ENCODE data around the gene COL4A2. TPM values are rescaled to one million over a fixed set of nuclear protein-coding genes. Genes with fewer than 3 reads are reported as not detected.

The COL4A2 gene
- polyA plus RNA-seq, 2 of the 4 experiments (the other 2 are of a cell fraction), result 46.9 to 119 TPM

DNA sequence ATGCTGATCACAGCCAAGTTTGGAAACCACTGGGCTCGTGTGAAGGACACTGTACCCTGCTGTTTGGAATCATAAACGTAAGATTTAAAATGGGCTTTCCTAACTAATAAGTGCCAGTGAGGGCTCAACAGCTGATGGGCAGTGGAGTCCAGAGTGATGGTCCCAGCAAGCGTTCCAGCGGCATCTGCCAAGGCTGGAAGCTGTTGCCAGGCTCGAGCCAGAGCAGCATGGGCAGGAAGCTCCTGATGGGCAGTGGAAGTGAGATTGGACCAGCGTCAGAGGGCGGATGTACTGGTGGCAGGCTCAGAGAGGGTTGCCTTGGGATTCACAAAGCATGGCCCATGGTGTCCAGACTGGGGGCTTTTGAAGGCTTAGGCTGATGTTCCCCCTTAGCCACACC is 30.2 kb downstream of the COL4A2 start (continued):
- TF ChIP-seq POLR2AphosphoS2 (conservative IDR thresholded peaks at IDR 0.05; ENCODE audit: low read length) (no peak), ZNF302 (CRISPR knock-in tag; IDR thresholded peaks at IDR 0.05) (no peak)
- TF ChIP-seq, protein P1, sequence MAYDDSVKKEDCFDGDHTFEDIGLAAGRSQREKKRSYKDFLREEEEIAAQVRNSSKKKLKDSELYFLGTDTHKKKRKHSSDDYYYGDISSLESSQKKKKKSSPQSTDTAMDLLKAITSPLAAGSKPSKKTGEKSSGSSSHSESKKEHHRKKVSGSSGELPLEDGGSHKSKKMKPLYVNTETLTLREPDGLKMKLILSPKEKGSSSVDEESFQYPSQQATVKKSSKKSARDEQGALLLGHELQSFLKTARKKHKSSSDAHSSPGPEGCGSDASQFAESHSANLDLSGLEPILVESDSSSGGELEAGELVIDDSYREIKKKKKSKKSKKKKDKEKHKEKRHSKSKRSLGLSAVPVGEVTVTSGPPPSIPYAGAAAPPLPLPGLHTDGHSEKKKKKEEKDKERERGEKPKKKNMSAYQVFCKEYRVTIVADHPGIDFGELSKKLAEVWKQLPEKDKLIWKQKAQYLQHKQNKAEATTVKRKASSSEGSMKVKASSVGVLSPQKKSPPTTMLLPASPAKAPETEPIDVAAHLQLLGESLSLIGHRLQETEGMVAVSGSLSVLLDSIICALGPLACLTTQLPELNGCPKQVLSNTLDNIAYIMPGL (CRISPR knock-in tag; IDR thresholded peaks at IDR 0.05; ENCODE audit: borderline replicate concordance), result no peak

- ChIA-PET POLR2A (no interaction called here), CTCF (interaction anchor here (1.3 kb wide), 1 partner anchor 16 kb away, joined by 5 read pairs; no protein-coding TSS in a partner anchor)
Observed at GRCh38 chr13:110338441-110339101, 31.5 kb downstream of the COL4A2 start.

DNA sequence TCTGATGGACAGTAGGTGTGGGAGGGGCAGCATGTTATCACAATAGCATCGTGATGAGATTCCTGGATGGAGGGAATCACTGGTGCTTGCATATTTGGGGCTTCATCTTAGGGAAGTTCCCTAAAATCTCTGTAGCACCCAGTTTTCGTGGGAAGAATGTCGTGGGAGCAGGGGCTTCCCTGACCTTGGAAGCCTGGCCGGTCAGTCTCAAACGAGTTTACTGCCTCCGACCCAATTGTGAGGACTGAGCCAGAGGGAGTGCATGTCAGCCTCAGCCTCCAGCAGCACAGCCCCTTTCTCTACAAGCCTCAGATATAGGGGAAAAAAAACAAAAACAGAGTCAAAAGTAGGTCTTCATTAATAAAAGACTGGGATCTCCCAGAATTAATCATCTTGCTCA is 32.2 kb downstream of the COL4A2 start:
- Histone ChIP-seq H3K4me2 (no peak overlapping the region), H3K4me3 (no peak overlapping the region), H3K4me1 (peaks cover 14% of the 10 kb centered on the region), H3K27ac (no peak overlapping the region), H3K9me3 (no peaks in the 10 kb centered on the region)
- TF ChIP-seq POLR2AphosphoS2 (conservative IDR thresholded peaks at IDR 0.05; ENCODE audit: low read length), result no peak
- CTCF ChIA-PET, result no interaction called here
- no peak for ATAC-seq
- no peak for FAIRE-seq
- POLR2A ChIA-PET, result no interaction called here
- no peak for DNase-seq (ENCODE audit: low read depth in 1 of 2, low spot score in 1 of 2)
- WGBS (ENCODE audit: missing lambda C conversion rate), result 87% methylated on average over 6 of the region's 6 CpGs

More at GRCh38 chr13:110338441-110339101, 31.5 kb downstream of the COL4A2 start:
- Histone ChIP-seq H3K4me3 (no peak overlapping the region), H3K4me2 (no peak overlapping the region), H3K9me3 (no peaks in the 10 kb centered on the region), H3K4me1 (peaks cover 14% of the 10 kb centered on the region), H3K27ac (0 out of 6 replicates have a peak overlapping the region, but pooled peaks of 1 of the 2 experiments have one; percentile 6)
- TF ChIP-seq RNF2 (IDR thresholded peaks at IDR 0.05; ENCODE audit: borderline replicate concordance, low read depth), result no peak
- no peak for TF ChIP-seq NR3C1 (IDR thresholded peaks at IDR 0.05)
- no peak for TF ChIP-seq TFCP2L1 (CRISPR knock-in tag; IDR thresholded peaks at IDR 0.05)
- no peak for TF ChIP-seq CTCF (IDR thresholded peaks at IDR 0.05)
- TF ChIP-seq CHD4 (IDR thresholded peaks at IDR 0.05; ENCODE audit: borderline replicate concordance), result no peak
- TF ChIP-seq, protein P2, sequence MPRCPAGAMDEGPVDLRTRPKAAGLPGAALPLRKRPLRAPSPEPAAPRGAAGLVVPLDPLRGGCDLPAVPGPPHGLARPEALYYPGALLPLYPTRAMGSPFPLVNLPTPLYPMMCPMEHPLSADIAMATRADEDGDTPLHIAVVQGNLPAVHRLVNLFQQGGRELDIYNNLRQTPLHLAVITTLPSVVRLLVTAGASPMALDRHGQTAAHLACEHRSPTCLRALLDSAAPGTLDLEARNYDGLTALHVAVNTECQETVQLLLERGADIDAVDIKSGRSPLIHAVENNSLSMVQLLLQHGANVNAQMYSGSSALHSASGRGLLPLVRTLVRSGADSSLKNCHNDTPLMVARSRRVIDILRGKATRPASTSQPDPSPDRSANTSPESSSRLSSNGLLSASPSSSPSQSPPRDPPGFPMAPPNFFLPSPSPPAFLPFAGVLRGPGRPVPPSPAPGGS (IDR thresholded peaks at IDR 0.05), result no peak
- WGBS (ENCODE audit: missing lambda C conversion rate), result 73% methylated on average over 13 of the region's 13 CpGs
- no peak for DNase-seq (ENCODE audit: low read depth in 1 of 2, low spot score in 1 of 2)
- no peak for FAIRE-seq
- no peak for ATAC-seq

GRCh38 chr13:110339975-110340550 is 33.0 kb downstream of the COL4A2 start:
- ChIA-PET CTCF (interaction anchor here (1.0 kb wide), 2 partner anchors 11 to 72 kb away, joined by 3 read pairs; no protein-coding TSS in a partner anchor), POLR2A (no interaction called here)
- Histone ChIP-seq H3K4me3 (no peak overlapping the region), H3K4me1 (peaks cover 14% of the 10 kb centered on the region), H3K27ac (no peak overlapping the region), H3K4me2 (no peak overlapping the region), H3K9me3 (no peaks in the 10 kb centered on the region)
- FAIRE-seq, result no peak
- 82% methylated on average over 9 of the region's 9 CpGs for WGBS (ENCODE audit: missing lambda C conversion rate)
- DNase-seq (ENCODE audit: low read depth in 1 of 2, low spot score in 1 of 2), result no peak
- ATAC-seq, result no peak
- no peak for TF ChIP-seq MAZ (IDR thresholded peaks at IDR 0.05; ENCODE audit: borderline replicate concordance, low read depth, low read length)
- TF ChIP-seq EP300 (IDR thresholded peaks at IDR 0.05), result no peak
- no peak for TF ChIP-seq ESRRA (IDR thresholded peaks at IDR 0.05; ENCODE audit: borderline replicate concordance, low read length)
- TF ChIP-seq SREBF2 (IDR thresholded peaks at IDR 0.05), result no peak
- no peak for TF ChIP-seq ATOH8 (CRISPR knock-in tag; IDR thresholded peaks at IDR 0.05; ENCODE audit: low read depth)
- no peak for TF ChIP-seq KDM5A (IDR thresholded peaks at IDR 0.05)
- no peak for TF ChIP-seq CEBPB (IDR thresholded peaks at IDR 0.05)
- no peak for TF ChIP-seq HEYL (CRISPR knock-in tag; IDR thresholded peaks at IDR 0.05)
- no peak for TF ChIP-seq TFCP2L1 (CRISPR knock-in tag; IDR thresholded peaks at IDR 0.05)
- no peak for TF ChIP-seq ZC3H11A (IDR thresholded peaks at IDR 0.05)
- no peak for TF ChIP-seq ZNF302 (CRISPR knock-in tag; IDR thresholded peaks at IDR 0.05)
- no peak for TF ChIP-seq HOXB5 (CRISPR knock-in tag; IDR thresholded peaks at IDR 0.05)
- TF ChIP-seq HOXA7 (CRISPR knock-in tag; IDR thresholded peaks at IDR 0.05), result no peak
- no peak for TF ChIP-seq USF2 (IDR thresholded peaks at IDR 0.05)
- no peak for TF ChIP-seq TP53 (CRISPR knock-in tag; IDR thresholded peaks at IDR 0.05)
- no peak for TF ChIP-seq PBX3 (IDR thresholded peaks at IDR 0.05)
